HG02759 (cell line): ENCODE results near the gene CLTCL1.
"Not testable (repeated sequence)": the region's sequence is repeated elsewhere in the genome, so short reads cannot be mapped to it uniquely, and the experiment has no call there.

Experiments
- ATAC-seq: cut with Tn5 transposase; IDR thresholded peaks from one replicate; pipeline ENCODE4 v1.9.1; 2021; ENCODE audit warnings: mild to moderate bottlenecking, moderate library complexity; ENCODE audit not compliant: unreplicated experiment

The CLTCL1 gene

DNA sequence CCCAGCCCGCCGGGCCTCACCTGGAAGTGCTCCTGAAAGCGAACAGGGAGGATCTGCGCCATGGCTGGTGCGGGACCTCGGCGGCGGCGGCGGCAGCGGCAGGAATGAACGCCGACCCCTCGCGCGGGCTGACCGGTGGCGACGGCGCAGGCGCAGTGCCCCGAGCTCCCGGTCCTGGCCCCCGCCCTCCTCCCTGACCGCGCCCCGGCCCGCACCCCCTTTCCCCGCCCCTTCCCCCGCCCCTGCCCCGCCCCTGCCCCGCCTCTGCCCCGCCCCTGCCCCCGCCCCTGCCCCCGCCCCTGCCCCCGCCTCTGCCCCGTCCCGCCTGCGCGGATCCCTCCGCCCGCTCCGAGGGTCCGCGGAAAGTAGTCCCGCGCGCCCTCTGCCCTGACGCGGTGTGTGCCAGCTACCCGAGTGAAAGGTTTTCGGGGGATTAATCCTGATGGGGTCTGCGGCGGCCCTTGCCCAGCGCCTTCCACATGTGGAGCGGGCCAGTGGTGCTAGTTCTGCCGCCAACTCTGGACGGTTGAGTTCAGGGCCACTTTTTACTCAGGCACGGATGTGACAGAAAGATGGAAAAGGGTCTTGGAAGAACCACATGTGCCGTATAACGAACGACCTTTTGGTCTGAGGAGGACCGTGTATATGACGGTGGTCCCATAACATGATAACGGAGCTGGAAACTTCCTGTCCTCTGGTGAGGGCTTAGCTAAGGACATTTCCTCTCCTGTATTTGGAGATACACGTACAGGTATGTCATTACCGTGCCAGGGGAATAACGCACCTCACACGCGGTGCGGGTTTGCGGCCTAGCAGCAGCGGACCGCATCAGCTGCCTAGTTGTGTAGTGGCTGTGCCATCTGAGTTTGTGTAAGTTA, at the start of gene CLTCL1:
CLTCL1 (minus strand) TSS at position 140 of the 878 bp plus-strand sequence; CDS start at position 62, 78 bp downstream.
- peak; percentile 73 for ATAC-seq

DNA sequence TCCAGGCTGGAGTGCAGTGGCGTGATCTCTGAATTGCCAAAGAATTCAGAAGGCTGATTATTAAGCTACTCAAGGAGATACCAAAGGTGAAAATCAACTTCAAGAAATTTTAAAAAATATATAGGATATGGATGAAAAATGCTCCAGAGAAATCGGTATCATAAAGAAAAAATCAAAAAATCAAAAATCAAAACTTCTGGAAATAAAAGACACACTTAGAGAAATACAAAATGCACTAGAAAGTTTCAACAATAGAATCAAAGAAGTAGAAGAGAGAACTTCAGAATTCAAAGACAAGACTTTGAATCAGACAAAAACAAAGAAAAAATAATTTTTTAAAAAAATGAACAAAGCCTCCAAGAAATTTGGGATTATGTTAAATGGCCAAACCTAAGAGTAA, 45.6 kb upstream of the CLTCL1 start:
- no peak for ATAC-seq

DNA sequence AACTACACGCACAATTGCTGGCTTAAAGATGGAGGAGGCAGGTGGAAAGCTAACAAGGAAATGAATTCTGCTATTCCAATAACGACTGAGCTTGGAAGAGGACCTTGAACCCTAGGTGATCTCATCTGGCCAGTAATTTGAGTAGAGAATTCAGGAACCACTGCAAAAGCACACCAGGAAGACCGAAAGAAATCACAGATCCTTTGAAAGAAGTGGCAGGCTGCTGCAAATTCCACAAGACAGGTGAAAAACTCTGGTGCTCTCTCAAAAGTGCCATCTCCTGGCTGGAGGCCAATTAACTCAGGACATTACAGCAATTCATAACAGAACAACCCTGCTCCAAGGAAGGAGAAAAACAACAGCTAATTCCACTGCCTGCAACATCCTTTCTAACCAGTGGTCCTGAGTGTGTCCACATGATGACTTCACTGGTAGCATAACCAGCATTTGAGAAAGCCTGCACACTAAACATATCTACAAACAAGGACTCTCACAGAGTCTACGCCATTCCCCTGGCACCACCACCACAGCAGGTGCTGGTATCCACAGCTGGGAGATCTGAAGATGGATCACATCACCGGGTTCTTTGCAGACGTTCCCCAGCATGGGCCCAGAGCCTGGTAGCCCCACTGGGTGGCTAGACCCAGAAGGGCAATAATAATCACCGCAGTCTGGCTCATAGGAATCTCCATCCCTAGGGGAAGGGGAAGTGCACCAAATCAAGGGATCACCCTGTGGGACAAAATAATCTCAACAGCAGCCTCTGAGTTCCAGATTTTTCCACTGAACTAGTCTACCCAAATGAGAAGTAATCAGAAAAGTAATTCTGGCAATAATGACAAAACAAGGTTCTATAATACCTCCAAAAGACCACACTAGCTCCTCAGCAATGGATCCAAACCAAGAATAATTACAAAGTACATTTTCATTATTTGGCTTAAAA, 44.9 kb upstream of the CLTCL1 start:
- no peak for ATAC-seq

DNA sequence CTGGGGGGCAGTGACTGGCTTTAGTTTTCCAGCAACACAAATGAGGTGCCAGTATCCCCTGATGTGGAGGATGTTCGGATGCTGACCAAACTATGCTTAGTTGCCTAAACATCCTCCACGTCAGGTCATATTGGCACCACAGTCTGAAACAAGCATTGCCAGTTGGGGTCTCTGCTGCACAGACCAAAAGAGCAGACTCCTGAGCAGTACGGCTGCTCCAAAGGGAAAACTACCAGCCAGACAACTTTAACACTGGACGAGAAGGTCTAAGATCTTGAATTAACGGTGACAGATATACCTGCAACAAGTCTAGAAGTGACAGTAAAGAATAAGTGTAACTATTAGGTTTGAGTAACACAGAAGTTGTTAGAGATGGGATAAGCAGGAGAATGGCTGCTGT, 40.5 kb upstream of the CLTCL1 start:
- ATAC-seq: no peak

DNA sequence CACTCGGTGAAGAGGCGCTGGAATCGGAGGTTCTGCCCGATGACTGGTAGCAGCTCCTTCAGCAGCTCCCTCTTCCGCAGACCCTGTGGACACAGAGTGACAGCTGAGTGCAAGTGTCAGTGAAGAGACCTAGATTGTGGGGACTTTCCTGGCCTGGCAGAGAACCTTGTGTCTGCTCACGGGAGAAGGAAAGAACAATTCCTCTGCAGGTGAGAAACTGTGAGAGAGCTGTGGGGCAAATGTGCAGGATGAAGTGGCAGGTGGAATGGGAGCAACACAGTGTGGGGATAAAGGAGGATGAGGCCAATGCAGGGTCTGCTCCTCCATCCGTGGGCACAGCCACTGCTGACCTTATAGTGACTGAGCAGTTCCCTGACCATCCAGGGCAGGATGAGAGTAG, 40.0 kb upstream of the CLTCL1 start:
- ATAC-seq: no peak

DNA sequence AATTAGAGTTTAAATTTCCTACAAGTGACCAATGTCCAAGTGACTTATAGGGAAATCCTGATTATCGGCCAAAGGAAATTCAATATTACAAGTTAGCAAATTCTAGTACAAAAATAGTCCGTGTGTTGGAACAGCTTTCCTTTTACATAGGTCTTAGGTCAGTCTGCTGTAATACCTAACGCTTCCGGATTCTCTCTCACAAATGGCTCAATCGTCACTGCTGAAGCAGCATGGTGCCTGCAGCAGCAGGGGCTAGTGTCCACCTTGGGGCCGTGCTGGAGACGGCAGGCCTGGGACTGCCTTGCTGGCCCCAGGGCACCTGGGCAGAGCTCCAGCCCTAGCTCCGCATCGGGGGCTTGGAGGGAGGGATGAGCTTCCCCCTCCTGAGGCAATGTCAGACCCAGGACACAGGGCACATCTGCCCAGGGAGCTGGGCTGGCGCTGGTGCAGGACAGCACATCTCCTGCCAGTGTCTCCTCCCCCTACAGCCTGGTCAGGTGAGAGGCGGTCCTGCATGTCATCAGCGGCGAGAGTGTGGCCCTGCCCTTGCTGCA, 39.4 kb upstream of the CLTCL1 start:
- ATAC-seq: no peak

DNA sequence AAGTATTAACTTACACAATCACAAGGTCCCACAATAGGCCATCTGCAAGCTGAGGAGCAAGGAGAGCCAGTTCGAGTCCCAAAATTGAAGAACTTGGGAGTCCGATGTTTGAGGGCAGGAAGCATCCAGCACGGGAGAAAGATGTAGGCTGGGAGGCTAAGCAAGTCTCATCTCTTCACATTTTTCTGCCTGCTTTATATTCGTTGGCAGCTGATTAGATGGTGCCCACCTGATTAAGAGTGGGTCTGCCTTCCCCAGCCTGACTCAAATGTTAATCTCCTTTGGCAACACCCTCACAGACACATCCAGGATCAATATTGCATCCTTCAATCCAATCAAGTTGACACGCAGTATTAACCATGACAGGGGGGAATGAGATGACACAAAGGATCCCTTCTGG, 38.7 kb upstream of the CLTCL1 start:
- not testable (repeated sequence) for ATAC-seq

DNA sequence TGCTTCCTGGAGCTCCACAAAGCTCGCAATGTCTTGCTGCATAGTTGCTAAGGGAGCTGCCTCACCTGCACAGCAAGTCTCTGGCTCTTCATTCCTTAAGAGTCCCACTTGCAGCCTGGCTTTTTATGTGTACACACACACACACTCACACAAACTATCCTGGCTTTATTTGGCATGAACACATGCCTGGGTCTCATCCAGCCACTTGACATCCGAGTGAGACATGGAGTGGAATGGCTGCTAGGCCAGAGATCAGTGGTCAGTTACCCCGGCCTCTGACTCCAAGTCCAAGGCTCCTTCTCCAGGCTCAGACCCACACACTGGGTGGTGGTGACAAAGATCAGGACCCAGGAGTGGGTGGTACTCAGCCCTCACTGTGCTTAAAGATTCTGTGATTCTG, 37.9 kb upstream of the CLTCL1 start:
- no peak for ATAC-seq

DNA sequence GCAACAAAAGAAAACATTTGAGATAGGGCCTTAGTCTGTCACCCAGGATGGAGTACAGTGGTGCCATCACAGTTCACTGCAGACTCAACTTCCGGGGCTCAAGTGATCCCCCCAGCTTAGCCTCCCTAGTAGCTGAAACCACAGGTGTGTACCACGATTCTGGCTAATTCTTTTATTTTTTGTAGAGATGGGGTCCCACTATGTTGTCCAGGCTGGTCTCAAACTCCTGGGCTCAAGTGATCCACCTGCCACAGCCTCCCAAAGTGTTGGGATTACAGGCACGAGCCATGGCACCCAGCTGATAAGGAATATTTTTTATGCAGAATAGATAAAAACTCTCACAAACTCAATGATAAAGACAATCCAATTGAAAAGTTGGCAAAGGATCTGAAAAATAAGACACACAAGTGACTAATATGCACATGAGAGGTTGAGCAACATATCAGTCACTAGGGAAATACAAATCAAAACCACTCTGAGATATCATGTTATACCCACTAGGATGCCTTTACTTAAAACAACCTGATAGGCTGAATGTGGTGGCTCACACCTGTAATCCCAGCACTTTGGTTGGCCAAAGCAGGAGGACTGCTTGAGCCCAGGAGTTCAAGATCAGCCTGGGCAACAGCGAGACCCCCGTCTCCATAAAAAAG, 33.9 kb upstream of the CLTCL1 start:
- ATAC-seq: no peak

DNA sequence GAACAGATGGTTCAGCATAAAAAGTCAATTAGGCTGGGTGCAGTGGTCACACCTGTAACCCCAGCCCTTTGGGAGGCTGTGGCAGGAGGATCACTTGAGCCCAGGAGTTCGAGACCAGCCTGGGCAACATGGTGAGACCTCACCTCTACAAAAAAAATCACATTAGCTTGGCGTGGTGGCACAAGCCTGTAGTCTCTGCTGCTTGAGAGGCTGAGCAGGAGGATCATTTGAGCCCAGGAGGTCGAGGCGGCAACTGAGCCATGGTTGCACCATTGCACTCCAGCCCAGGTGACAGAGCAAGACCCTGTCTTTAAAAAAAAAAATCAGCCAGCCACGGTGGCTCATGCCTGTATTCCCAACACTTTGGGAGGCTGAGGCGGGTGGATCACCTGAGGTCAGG, 31.9 kb upstream of the CLTCL1 start:
- not testable (repeated sequence) for ATAC-seq

DNA sequence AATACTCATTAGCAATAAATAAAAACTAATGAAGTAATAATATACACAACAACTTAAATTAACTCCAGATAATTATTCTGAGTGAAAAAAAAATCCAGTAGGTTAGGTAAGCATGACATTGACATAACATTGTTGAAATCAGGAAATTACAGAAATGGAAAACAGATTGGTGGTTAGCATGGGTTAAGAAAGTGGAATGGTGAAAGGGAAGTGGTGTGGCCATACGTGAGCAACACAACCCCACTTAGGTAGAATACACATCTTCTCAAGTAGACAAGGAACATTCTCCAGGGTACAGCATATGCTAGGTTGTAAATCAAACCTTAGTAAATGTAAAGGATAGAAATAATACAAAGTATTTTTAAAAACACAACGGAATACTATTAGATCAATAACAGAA, 30.2 kb upstream of the CLTCL1 start:
- ATAC-seq: no peak

DNA sequence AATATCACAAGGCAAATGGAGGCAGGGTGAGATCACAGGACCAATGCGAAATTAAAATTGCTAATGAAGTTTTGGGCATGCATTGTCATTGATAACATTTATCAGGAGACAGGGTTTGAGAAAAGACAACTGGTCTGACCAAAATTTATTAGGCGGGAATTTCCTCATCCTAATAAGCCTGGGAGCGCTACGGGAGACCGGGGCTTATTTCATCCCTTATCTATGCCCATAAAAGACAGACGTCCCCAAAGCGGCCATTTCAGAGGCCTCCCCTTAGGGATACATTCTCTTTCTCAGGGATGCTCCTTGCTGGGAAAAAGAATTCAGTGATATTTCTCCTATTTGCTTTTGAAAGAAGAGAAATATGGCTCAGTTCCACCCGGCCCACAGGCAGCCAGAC, 28.6 kb upstream of the CLTCL1 start:
- not testable (repeated sequence) for ATAC-seq

DNA sequence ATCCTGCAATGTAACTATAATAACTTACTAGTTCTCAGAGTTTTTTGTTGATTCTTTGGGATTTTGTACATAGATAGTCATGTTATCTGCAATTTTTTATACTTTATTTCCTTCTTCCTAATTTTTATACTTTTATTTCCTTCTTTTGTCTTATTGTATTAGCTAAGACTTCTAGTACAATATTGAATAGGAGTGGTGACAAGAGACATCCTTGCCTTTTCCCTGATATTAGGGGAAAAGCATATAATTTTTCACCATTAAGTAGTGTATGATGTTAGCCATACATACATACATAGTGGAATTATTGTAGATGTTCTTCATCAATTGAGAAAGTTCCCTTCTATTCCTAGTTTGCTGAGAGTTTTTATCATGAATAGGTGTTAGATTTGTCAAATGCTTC, 27.8 kb upstream of the CLTCL1 start:
- ATAC-seq: no peak

DNA sequence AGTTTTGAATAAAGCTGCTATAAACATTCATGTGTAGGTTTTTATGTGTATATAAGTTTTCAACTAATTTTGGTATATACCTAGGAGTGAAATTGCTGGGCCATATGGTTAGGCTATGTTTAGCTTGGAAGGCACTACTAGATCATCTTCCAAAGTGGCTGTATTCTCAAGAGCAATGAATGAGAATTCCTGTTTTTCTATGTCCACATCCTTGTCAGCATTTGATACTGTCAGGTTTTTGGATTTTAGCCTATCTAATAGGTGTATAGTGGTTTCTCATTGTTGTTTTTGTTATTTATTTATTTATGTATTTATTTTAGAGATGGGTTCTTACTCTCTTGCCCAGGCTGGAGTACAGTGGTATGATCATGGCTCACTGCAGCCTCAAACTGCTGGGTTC, 26.3 kb upstream of the CLTCL1 start:
- ATAC-seq: no peak

DNA sequence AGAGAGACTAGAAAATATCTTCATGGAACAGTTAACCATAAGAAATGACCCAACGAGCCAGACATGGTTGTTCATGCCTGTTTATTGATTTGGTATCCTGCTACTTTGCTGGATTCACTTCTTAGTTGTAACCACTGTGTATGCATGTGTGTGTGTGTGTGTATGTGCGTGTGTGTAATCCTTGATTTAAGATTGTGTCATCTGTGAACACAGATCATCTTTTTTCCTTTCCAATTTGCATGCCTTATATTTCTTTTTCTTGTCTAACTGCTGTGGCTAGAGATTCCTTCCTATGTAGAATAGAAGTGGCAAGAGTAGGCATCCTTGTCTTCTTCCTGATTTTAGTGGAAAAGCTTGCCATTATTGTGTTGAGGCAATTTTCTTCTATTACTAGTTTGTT, 16.4 kb upstream of the CLTCL1 start:
- ATAC-seq: no peak

DNA sequence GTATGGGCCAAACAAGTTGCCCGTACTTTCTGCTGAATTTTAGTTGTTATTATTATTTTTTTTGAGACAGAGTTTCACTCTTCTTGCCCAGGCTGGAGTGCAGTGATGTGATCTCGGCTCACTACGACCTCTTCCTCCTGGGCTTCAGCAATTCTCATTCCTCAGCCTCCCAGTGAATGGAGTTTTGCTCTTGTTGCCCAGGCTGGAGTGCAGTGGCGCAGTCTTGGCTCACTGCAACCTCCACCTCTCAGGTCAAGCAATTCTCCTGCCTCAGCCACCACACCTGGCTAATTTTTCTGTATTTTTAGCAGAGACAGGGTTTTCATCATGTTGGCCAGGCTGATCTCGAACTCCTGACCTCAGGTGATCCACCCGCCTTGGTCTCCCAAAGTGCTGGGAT, 15.0 kb upstream of the CLTCL1 start:
- ATAC-seq: not testable (repeated sequence)

DNA sequence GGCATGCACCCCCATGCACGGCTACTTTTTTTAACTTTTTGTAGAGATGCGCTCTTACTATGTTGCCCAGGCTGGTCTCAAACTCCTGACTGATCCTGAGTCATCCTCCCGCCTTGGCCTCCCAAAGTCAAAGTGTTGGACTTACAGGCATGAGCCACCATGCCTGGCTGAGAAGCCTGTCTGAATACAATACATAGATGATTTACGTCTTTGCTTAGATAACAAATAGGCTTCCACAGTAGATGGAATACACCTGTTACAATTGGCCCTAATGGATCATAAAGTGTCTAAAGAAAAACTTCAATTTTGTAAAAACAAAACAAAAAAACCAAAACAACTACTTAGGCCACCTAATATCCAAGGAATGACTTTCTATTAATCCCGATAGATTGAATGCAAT, 13.0 kb upstream of the CLTCL1 start:
- ATAC-seq: no peak

DNA sequence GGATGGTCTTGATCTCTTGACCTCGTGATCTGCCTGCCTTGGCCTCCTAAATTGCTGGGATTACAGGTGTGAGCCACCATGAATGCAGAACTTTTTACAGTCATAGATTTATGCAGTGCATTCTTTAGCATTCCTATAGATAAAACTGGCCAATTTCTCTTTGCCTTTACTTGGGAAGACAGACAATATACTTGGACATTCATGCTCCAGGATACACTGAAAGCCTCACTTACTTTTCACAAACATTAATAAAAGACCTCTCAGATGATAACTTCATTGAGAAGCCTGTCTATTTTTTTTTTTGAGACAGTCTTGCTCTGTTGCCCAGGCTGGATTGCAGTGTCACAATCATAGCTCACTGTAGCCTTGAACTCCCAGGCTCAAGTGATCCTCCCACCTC, 12.3 kb upstream of the CLTCL1 start:
- ATAC-seq: no peak

DNA sequence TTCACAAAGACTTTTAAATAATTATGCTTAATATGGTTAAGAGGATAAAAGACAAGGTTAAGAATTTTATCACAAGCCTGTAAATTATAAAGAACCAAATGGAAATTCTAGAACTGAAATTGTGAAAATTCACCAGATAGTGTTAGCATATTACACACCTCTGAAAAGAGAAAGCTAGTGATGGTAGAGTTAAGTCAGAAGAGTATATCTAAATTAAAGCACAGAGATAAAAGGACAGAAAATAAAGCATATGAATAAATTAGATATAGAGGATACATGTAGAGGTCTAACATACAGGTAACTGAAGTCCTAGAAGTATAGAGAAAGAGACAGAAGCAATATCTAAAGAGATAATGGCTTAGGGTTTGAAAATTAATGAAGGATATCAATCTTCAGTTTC, 4.2 kb upstream of the CLTCL1 start:
- ATAC-seq: no peak

DNA sequence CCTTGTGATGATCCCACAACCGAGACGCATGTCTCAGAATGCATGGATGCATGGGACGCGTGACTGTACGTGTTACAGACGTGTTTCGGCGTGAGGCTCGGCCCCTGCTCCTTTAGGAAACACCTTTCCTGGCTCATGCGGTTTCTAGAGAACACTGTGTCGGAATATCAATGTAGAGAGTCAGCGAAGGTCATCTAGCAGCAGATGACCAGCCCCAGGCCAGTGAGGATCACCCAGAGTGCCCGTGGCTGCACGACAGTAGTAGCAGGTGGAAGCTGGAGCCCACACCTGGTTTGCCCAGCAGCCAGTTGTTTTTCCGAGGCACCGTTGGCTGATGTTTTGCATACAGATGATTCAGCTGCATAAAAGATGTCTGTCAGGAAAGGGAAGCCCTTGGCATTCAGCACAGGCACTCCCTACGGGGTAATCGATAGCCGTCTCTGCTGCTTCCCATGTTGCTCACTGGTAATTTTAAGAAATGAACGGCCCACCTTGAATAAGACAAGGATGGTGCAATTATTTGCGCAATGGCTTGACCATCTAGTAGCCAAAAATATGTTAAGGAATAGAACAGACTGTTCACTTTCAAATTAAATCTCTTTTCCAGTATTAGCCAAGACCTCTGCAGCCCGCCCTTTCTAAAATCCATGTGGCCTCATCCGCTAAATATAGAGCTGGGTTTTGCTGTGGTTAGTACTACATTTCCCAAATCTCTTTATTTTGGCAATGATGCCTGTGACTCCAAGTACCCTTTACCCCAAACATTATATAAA, 1.1 kb upstream of the CLTCL1 start:
- no peak for ATAC-seq
